GM18873 (cell line): Measurements from ENCODE around the gene CSH2.
"Not testable (repeated sequence)": the region's sequence is repeated elsewhere in the genome, so short reads cannot be mapped to it uniquely, and the experiment has no call there.

Experiments
- ATAC-seq: cut with Tn5 transposase; IDR thresholded peaks from one replicate; pipeline ENCODE4 v1.9.1; 2021; ENCODE audit warnings: mild to moderate bottlenecking, moderate library complexity, moderate number of reproducible peaks; ENCODE audit not compliant: unreplicated experiment, low FRiP score

The CSH2 gene

GRCh38 chr17:63873577-63873976 lies at the start of gene CSH2:
CSH2 (minus strand) TSS chr17:63873677; CDS start chr17:63873614, 63 bp downstream.
- not testable (repeated sequence) for ATAC-seq

GRCh38 chr17:63922402-63922801 lies 48.9 kb upstream of the CSH2 start:
- not testable (repeated sequence) for ATAC-seq

GRCh38 chr17:63920779-63921178 lies 47.3 kb upstream of the CSH2 start:
- ATAC-seq = not testable (repeated sequence)

GRCh38 chr17:63920050-63920449 lies 46.6 kb upstream of the CSH2 start:
- not testable (repeated sequence) for ATAC-seq

- peak; percentile 55 for ATAC-seq
Observed at GRCh38 chr17:63919311-63919723, 45.8 kb upstream of the CSH2 start.

GRCh38 chr17:63918789-63919305 lies 45.4 kb upstream of the CSH2 start, which contains the start of gene GH1:
GH1 (minus strand) TSS chr17:63918839; CDS start chr17:63918776, 63 bp downstream.
- not testable (repeated sequence) for ATAC-seq

- no peak for ATAC-seq
Observed at GRCh38 chr17:63918305-63918704, 44.8 kb upstream of the CSH2 start.

- ATAC-seq = no peak
Observed at GRCh38 chr17:63917646-63918045, 44.2 kb upstream of the CSH2 start.

- not testable (repeated sequence) for ATAC-seq
Observed at GRCh38 chr17:63917206-63917605, 43.7 kb upstream of the CSH2 start.

GRCh38 chr17:63916566-63917185 lies 43.2 kb upstream of the CSH2 start:
- ATAC-seq = no peak

- ATAC-seq = not testable (repeated sequence)
Observed at GRCh38 chr17:63915753-63916152, 42.3 kb upstream of the CSH2 start.

GRCh38 chr17:63914471-63914870 lies 41.0 kb upstream of the CSH2 start:
- ATAC-seq = no peak

GRCh38 chr17:63911657-63912100 lies 38.2 kb upstream of the CSH2 start:
- ATAC-seq = no peak

- ATAC-seq = no peak
Observed at GRCh38 chr17:63911041-63911635, 37.7 kb upstream of the CSH2 start, which contains the start of gene CSHL1. CSHL1 (minus strand) TSS chr17:63911258; CDS start chr17:63911196, 62 bp downstream.

GRCh38 chr17:63910096-63910495 lies 36.6 kb upstream of the CSH2 start:
- no peak for ATAC-seq

- ATAC-seq = not testable (repeated sequence)
Observed at GRCh38 chr17:63909586-63909985, 36.1 kb upstream of the CSH2 start.

- ATAC-seq = not testable (repeated sequence)
Observed at GRCh38 chr17:63907161-63907778, 33.8 kb upstream of the CSH2 start.

GRCh38 chr17:63904796-63905195 lies 31.3 kb upstream of the CSH2 start:
- not testable (repeated sequence) for ATAC-seq

GRCh38 chr17:63903787-63904201 lies 30.3 kb upstream of the CSH2 start:
- not testable (repeated sequence) for ATAC-seq

- ATAC-seq = not testable (repeated sequence)
Observed at GRCh38 chr17:63901971-63902370, 28.5 kb upstream of the CSH2 start.
